HEK293T (cell line): ENCODE measurements around the gene ABHD11.

ENCODE experiments used
- CTCF ChIA-PET: fragments of 350-600 bp; formaldehyde crosslinking; extraction: SDS; loops from one replicate; lab custom pipeline; 2021; ENCODE audit warnings: antibody characterized with exemption, inconsistent platforms; lab: Yijun Ruan, JAX
- POLR2A ChIA-PET: fragments of 350-600 bp; formaldehyde crosslinking; extraction: SDS; loops from one replicate; lab custom pipeline; 2020; ENCODE audit warnings: antibody characterized with exemption, inconsistent platforms; lab: Yijun Ruan, JAX
- DNase-seq: peaks from one replicate; pipeline ENCODE4 v3.0.0; 2012; ENCODE audit warnings: mixed read lengths; ENCODE audit errors: extremely low spot score
- ARNT ChIP-seq: fragments of 450-650 bp; IDR thresholded peaks from 2 replicates; pipeline ENCODE4 v1.6.1; 2017; ENCODE audit warnings: mild to moderate bottlenecking
- BHLHE40 ChIP-seq: fragments of 450-650 bp; IDR thresholded peaks from 2 replicates; pipeline ENCODE4 v1.6.1; 2016; ENCODE audit warnings: mild to moderate bottlenecking, moderate library complexity, borderline replicate concordance
- CTBP1 ChIP-seq: fragments of 450-650 bp; IDR thresholded peaks from 2 replicates; pipeline ENCODE4 v1.6.1; 2016; ENCODE audit warnings: borderline replicate concordance
- ELF4 ChIP-seq: fragments of 450-650 bp; IDR thresholded peaks from 2 replicates; pipeline ENCODE4 v1.6.1; 2017; ENCODE audit warnings: antibody characterized with exemption
- FOXA1 ChIP-seq: fragments of 450-650 bp; IDR thresholded peaks from 2 replicates; pipeline ENCODE4 v1.6.1; 2016; ENCODE audit warnings: mild to moderate bottlenecking
- FOXK2 ChIP-seq: fragments of 450-650 bp; IDR thresholded peaks from 2 replicates; pipeline ENCODE4 v1.6.1; 2016; ENCODE audit warnings: mild to moderate bottlenecking
- FOXM1 ChIP-seq: fragments of 450-650 bp; IDR thresholded peaks from 2 replicates; pipeline ENCODE4 v1.6.1; 2017; ENCODE audit warnings: mild to moderate bottlenecking, borderline replicate concordance
- HDGF ChIP-seq: fragments of 450-650 bp; IDR thresholded peaks from 2 replicates; pipeline ENCODE4 v1.6.1; 2017; ENCODE audit warnings: antibody characterized with exemption, borderline replicate concordance
- L3MBTL2 ChIP-seq: fragments of 450-650 bp; conservative IDR thresholded peaks from 2 replicates; pipeline ENCODE4 v1.6.1; 2016; ENCODE audit warnings: mild to moderate bottlenecking
- LEF1 ChIP-seq: fragments of 450-650 bp; IDR thresholded peaks from 2 replicates; pipeline ENCODE4 v1.6.1; 2017; ENCODE audit warnings: mild to moderate bottlenecking, borderline replicate concordance
- NFRKB ChIP-seq: fragments of 450-650 bp; IDR thresholded peaks from 2 replicates; pipeline ENCODE4 v1.6.1; 2016; ENCODE audit warnings: mild to moderate bottlenecking, moderate library complexity
- PKNOX1 ChIP-seq: fragments of 450-650 bp; IDR thresholded peaks from 2 replicates; pipeline ENCODE4 v1.6.1; 2016
- SP1 ChIP-seq: fragments of 450-650 bp; IDR thresholded peaks from 2 replicates; pipeline ENCODE4 v1.6.1; 2017
- SUZ12 ChIP-seq: fragments of 450-650 bp; IDR thresholded peaks from 2 replicates; pipeline ENCODE4 v1.6.1; 2016; ENCODE audit warnings: mild to moderate bottlenecking
- TARDBP ChIP-seq: fragments of 450-650 bp; IDR thresholded peaks from 2 replicates; pipeline ENCODE4 v1.6.1; 2016
- ZNF384 ChIP-seq: fragments of 450-650 bp; IDR thresholded peaks from 2 replicates; pipeline ENCODE4 v1.6.1; 2016

The ABHD11 gene

DNA sequence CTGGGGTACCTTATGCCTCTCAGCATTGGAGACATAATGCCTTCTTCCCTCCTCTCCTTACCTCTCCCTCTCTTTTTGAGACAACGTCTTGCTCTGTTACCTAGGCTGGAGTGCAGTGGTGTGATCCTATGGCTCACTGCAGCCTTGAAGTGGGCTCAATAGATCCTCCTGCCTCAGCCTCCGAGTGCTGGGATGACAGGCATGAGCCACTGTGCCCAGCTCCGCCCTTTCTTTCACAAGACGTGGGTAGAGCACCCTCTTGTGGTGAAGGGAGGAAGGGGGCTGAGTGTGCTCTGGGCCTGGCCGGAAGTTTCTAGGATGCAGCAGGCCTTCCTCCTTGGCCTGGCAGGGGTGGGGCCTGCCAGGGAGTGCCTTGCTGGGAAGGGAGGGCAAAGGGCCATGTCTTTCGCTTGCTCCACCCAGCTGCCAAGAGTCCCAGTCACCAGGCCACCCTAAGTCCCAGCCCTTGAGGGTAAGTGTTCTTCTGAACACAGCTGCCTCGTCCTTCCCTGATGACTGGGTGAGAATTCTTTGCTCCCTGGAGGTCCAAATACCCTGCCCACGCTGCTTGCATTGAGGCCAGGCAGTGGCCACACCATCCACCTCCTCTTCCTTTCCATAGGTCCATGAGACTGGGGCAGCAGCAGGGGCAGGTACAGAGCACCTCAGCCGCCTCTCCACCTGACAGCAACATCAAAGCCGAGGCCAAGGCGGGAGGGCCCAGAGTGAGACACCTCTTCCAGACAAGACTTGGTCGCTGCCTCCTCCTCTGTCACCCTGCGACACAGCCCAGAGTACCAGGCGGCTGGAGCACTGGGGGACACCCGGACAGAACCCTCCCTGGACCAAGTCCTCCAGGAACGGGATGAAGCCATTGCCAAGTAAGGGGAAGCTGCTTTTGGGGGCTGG is 3.7 kb downstream of the ABHD11 start:
- TF ChIP-seq ARNT (no peak), PKNOX1 (peak; percentile 91), HDGF (0 out of 2 replicates have a peak, but pooled peaks have one; percentile 75)
- POLR2A ChIA-PET = interaction anchor here (0.8 to 1.6 kb wide), 4 partner anchors 12 to 122 kb away, joined by 3 to 5 read pairs (median 4); no protein-coding TSS in a partner anchor
- DNase-seq = peak; percentile 75

DNA sequence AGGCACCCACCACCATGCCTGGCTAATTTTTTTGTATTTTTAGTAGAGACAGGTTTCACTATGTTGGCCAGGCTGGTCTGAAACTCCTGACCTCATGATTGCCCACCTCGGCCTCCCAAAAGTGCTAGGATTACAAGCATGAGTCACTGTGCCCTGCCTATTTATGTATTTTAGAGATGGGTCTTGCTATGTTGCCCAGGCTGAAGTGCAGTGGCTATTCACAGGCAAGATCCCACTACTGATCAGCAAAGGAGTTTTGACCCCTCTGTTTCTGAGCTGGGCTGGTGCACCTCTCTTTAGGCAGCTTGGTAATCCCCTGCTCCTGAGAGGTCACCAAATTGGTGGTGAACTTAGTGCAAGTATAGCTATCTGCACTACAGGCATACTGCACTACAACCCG is 6.2 kb downstream of the ABHD11 start:
- TF ChIP-seq LEF1 = no peak
- TF ChIP-seq FOXM1 = no peak
- no peak for TF ChIP-seq L3MBTL2
- TF ChIP-seq FOXK2 = no peak
- no peak for TF ChIP-seq BHLHE40
- TF ChIP-seq TARDBP = no peak
- CTCF ChIA-PET = interaction anchor here (4.2 kb wide), 1 partner anchor 124 kb away, joined by 21 read pairs; no protein-coding TSS in a partner anchor
- no peak for DNase-seq
- POLR2A ChIA-PET = interaction anchor here (1.5 kb wide), 1 partner anchor 13 kb away, joined by 3 read pairs; the partner anchor contains the start of gene STX1A

More for the DNA sequence above, 3.7 kb downstream of the ABHD11 start:
- CTCF ChIA-PET = interaction anchor here (0.5 to 4.2 kb wide), 15 partner anchors 9 to 295 kb away, joined by 3 to 21 read pairs (median 5); partner anchors contain the start of gene STX1A

GRCh38 chr7:73730485-73730884 is 8.1 kb downstream of the ABHD11 start:
- no peak for DNase-seq
- ChIA-PET CTCF (no interaction called here), POLR2A (no interaction called here)
- TF ChIP-seq NFRKB (no peak), BHLHE40 (no peak), SUZ12 (no peak), HDGF (no peak), FOXK2 (no peak), LEF1 (no peak), ZNF384 (no peak), SP1 (no peak), CTBP1 (no peak), FOXA1 (no peak), TARDBP (no peak), FOXM1 (no peak)

GRCh38 chr7:73728551-73728950 is 10.1 kb downstream of the ABHD11 start:
- ChIA-PET CTCF (interaction anchor here (0.6 to 1.5 kb wide), 6 partner anchors 9 to 122 kb away, joined by 3 to 5 read pairs (median 3); partner anchors contain the start of gene ABHD11), POLR2A (interaction anchor here (1.2 kb wide), 1 partner anchor 10 kb away, joined by 8 read pairs; the partner anchor contains the start of gene ABHD11)
- TF ChIP-seq HDGF (no peak), LEF1 (no peak), SUZ12 (no peak), FOXM1 (no peak), SP1 (no peak), TARDBP (no peak), PKNOX1 (peak; percentile 81)
- DNase-seq = no peak

DNA sequence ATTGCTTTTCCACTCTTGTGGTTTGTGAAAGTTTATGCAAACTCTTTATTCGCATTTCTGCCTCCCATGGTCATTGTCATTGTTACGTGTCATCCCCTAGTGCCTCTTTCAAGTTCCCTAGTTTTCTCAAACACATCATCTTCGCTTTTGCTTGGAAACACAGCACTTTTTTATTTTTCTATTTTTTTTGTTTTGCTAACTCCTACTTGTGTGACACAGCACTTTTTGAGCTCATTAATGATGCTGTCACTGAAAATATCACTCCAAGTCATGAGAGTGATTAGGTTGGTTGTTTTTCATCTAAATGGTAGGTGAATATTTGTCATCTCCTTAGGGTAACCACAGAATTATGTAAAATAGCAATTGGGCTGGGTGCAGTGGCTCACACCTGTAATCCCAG is 10.7 kb downstream of the ABHD11 start:
- ChIA-PET POLR2A (no interaction called here), CTCF (interaction anchor here (0.6 to 0.7 kb wide), 3 partner anchors 14 to 121 kb away, joined by 3 read pairs; no protein-coding TSS in a partner anchor)
- DNase-seq = no peak
- no peak for TF ChIP-seq FOXM1
- no peak for TF ChIP-seq FOXK2
- no peak for TF ChIP-seq ZNF384
- TF ChIP-seq SUZ12 = no peak
- no peak for TF ChIP-seq CTBP1
- TF ChIP-seq SP1 = no peak
- TF ChIP-seq ARNT = no peak
- TF ChIP-seq ELF4 = no peak
- TF ChIP-seq BHLHE40 = no peak
- TF ChIP-seq PKNOX1 = no peak
- no peak for TF ChIP-seq TARDBP
- TF ChIP-seq FOXA1 = no peak

DNA sequence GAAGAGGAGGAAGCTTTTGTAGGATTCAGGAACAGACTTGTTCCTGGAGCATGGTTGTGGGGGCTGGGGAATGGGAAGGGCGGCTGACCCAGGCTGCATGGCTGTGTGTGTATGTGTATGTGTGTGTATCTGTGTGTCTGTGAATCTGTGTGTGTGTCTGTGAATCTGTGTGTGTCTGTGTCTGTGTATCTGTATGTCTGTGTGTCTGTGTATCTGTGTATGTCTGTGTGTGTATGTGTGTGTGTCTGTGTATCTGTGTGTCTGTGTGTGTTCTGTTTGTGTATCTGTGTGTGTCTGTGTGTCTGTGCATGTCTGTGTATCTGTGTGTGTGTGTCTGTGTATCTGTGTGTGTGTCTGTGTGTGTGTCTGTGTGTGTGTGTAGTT is 12.5 kb downstream of the ABHD11 start:
- CTCF ChIA-PET = interaction anchor here (0.8 to 2.3 kb wide), 7 partner anchors 9 to 139 kb away, joined by 3 to 10 read pairs (median 3); no protein-coding TSS in a partner anchor
- POLR2A ChIA-PET = interaction anchor here (0.8 to 1.2 kb wide), 3 partner anchors 20 to 203 kb away, joined by 3 to 4 read pairs (median 3); no protein-coding TSS in a partner anchor
- TF ChIP-seq FOXK2 (no peak), LEF1 (no peak), NFRKB (no peak), TARDBP (no peak), SUZ12 (no peak), FOXA1 (no peak), HDGF (no peak), ELF4 (no peak), BHLHE40 (no peak), L3MBTL2 (no peak), SP1 (no peak), ZNF384 (no peak), CTBP1 (no peak), ARNT (no peak)
- no peak for DNase-seq
